GM19099 (cell line): ENCODE data around the gene SPARCL1.

Experiments
- POLR2A ChIP-seq: IDR thresholded peaks from 3 replicates; pipeline ENCODE4 v1.6.1; 2011; ENCODE audit warnings: low read depth; ENCODE audit not compliant: insufficient read length; ENCODE audit errors: extremely low read depth

SPARCL1 gene

GRCh38 chr4:87545052-87545451 lies 15.9 kb upstream of the SPARCL1 start:
- no peak for TF ChIP-seq POLR2A

- TF ChIP-seq POLR2A = no peak
Measured at GRCh38 chr4:87543835-87544461, 14.8 kb upstream of the SPARCL1 start.

GRCh38 chr4:87542734-87543312 lies 13.6 kb upstream of the SPARCL1 start:
- no peak for TF ChIP-seq POLR2A

- TF ChIP-seq POLR2A = no peak
Measured at GRCh38 chr4:87541956-87542709, 13.0 kb upstream of the SPARCL1 start.

- TF ChIP-seq POLR2A = no peak
Measured at GRCh38 chr4:87541521-87541920, 12.3 kb upstream of the SPARCL1 start.

GRCh38 chr4:87540146-87541058 lies 11.2 kb upstream of the SPARCL1 start:
- no peak for TF ChIP-seq POLR2A

GRCh38 chr4:87532907-87533306 lies 3.7 kb upstream of the SPARCL1 start:
- TF ChIP-seq POLR2A = no peak

GRCh38 chr4:87532109-87532508 lies 2.9 kb upstream of the SPARCL1 start:
- TF ChIP-seq POLR2A = no peak

- TF ChIP-seq POLR2A = no peak
Measured at GRCh38 chr4:87531621-87532020, 2.4 kb upstream of the SPARCL1 start.

- TF ChIP-seq POLR2A = no peak
Measured at GRCh38 chr4:87530868-87531267, 1.7 kb upstream of the SPARCL1 start.

GRCh38 chr4:87530229-87530628 lies 1.1 kb upstream of the SPARCL1 start:
- no peak for TF ChIP-seq POLR2A

- no peak for TF ChIP-seq POLR2A
Measured at GRCh38 chr4:87527431-87528220, 1.6 kb downstream of the SPARCL1 start.

GRCh38 chr4:87525636-87526295 lies 3.4 kb downstream of the SPARCL1 start:
- TF ChIP-seq POLR2A = no peak

- no peak for TF ChIP-seq POLR2A
Measured at GRCh38 chr4:87524456-87524855, 4.7 kb downstream of the SPARCL1 start.
